ENCODE measurements around the gene ARRB1.

The ARRB1 gene

DNA sequence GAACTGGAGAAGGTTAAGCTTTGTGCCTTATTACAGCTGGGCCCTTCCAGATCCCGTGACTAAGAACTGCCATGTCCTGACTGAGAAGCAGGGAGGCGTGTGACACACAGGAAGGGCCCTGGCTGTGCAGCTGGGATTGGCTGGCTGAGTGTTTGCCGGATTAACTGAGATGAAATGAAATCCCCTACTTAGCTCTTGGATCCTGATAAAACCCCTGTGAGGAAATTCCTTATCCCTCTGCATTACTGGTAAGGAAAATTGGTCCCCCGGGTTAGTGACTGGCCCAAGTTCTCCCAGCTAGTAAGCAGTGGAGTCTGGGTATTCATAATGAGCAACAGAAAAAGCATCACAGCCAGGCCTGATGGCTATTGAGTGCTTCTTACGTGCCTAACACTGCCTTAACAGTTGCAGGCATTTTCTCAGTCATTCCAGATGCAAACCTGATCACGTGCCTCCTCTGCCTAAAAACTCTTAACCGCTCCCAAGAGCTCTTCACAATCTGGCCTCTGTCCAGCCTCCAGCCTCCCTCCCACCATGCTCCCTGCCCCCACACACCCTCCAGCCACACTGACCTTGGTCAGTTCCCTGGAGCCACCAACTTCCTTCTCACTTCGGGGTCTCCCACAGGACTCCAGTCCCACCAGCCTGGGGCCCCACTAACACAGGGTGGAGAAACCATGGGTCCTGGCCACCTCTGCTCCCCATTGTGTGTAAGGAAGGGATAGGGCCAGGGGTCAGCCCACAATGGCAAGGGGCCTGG lies 37.8 kb downstream of the ARRB1 start:
- Histone ChIP-seq H3K4me1 (ENCODE audit: insufficient read depth, poor library complexity, severe bottlenecking) (no peaks in the 10 kb centered on the region), H3K4me3 (ENCODE audit: severe bottlenecking) (no peak overlapping the region), H3K36me3 (ENCODE audit: low read depth) (no peaks in the 10 kb centered on the region), H3K27ac (ENCODE audit: poor library complexity, severe bottlenecking) (no peak overlapping the region), H3K9me3 (ENCODE audit: severe bottlenecking) (no peaks in the 10 kb centered on the region), H3K27me3 (ENCODE audit: insufficient read depth, poor library complexity, severe bottlenecking) (no peaks in the 10 kb centered on the region)
- TF ChIP-seq, protein P1, sequence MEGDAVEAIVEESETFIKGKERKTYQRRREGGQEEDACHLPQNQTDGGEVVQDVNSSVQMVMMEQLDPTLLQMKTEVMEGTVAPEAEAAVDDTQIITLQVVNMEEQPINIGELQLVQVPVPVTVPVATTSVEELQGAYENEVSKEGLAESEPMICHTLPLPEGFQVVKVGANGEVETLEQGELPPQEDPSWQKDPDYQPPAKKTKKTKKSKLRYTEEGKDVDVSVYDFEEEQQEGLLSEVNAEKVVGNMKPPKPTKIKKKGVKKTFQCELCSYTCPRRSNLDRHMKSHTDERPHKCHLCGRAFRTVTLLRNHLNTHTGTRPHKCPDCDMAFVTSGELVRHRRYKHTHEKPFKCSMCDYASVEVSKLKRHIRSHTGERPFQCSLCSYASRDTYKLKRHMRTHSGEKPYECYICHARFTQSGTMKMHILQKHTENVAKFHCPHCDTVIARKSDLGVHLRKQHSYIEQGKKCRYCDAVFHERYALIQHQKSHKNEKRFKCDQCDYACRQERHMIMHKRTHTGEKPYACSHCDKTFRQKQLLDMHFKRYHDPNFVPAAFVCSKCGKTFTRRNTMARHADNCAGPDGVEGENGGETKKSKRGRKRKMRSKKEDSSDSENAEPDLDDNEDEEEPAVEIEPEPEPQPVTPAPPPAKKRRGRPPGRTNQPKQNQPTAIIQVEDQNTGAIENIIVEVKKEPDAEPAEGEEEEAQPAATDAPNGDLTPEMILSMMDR (IDR thresholded peaks at IDR 0.05; ENCODE audit: poor library complexity, severe bottlenecking): no peak
- no peak for DNase-seq (ENCODE audit: low spot score)
- peak; percentile 26; the same call in 1 of the 3 replicates for ATAC-seq (ENCODE audit: low read depth)

DNA sequence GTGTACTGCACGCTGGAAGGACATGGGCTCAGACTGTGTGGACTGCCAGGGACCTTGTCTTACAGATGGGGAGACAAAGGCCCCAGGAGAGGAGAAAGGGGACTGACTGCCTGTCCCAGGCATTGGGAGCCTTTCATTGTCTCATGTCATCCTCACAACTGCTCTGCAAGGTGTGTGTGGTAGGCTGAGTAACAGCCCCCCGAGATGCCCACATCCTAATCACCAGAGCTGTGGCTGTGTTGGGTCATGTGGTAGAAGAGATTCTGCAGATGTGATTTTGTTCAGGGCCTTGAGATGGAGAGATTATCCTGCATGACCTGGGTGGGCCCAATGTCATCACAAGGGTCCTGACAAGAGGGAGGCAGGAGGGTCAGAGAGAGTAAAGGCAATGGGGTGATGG lies 39.1 kb downstream of the ARRB1 start:
- DNase-seq (ENCODE audit: low spot score): no peak
- TF ChIP-seq, protein P1 (IDR thresholded peaks at IDR 0.05; ENCODE audit: poor library complexity, severe bottlenecking): no peak
- ATAC-seq (ENCODE audit: low read depth): no peak

DNA sequence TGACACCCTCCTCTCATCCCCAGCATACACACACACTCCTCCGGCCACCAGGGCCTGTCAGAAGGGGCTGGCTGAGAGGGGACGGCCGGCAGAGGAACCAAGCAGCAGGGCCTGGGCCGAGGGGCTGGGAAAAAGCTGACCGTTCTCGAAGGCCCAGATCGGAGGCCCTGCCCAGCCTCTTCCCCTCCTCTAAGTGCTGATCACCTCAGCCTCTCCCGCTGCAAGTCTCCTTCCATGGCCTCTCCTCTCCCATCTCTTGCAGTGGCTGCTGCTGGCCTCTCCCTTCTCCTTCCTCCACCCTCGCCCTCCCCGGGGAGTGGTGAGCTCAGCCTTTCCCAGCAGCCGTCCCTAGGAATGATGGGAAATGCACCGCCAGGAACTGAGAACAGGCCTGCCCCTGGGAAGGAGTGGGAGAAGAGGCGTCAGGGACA lies 39.6 kb downstream of the ARRB1 start:
- Histone ChIP-seq H3K36me3 (ENCODE audit: low read depth) (no peaks in the 10 kb centered on the region), H3K4me3 (ENCODE audit: severe bottlenecking) (no peak overlapping the region), H3K27ac (ENCODE audit: poor library complexity, severe bottlenecking) (no peak overlapping the region), H3K27me3 (ENCODE audit: insufficient read depth, poor library complexity, severe bottlenecking) (no peaks in the 10 kb centered on the region), H3K4me1 (ENCODE audit: insufficient read depth, poor library complexity, severe bottlenecking) (no peaks in the 10 kb centered on the region), H3K9me3 (ENCODE audit: severe bottlenecking) (no peaks in the 10 kb centered on the region)
- no peak for DNase-seq (ENCODE audit: low spot score)
- ATAC-seq (ENCODE audit: low read depth): no peak; the same call in 2 of the 3 replicates
- TF ChIP-seq, protein P1 (IDR thresholded peaks at IDR 0.05; ENCODE audit: poor library complexity, severe bottlenecking): no peak

More for the DNA sequence above, 39.1 kb downstream of the ARRB1 start:
- Histone ChIP-seq H3K27ac (ENCODE audit: poor library complexity, severe bottlenecking) (no peak overlapping the region), H3K9me3 (ENCODE audit: severe bottlenecking) (no peaks in the 10 kb centered on the region), H3K4me3 (ENCODE audit: severe bottlenecking) (no peak overlapping the region), H3K27me3 (ENCODE audit: insufficient read depth, poor library complexity, severe bottlenecking) (no peaks in the 10 kb centered on the region), H3K36me3 (ENCODE audit: low read depth) (no peaks in the 10 kb centered on the region), H3K4me1 (ENCODE audit: insufficient read depth, poor library complexity, severe bottlenecking) (no peaks in the 10 kb centered on the region)

DNA sequence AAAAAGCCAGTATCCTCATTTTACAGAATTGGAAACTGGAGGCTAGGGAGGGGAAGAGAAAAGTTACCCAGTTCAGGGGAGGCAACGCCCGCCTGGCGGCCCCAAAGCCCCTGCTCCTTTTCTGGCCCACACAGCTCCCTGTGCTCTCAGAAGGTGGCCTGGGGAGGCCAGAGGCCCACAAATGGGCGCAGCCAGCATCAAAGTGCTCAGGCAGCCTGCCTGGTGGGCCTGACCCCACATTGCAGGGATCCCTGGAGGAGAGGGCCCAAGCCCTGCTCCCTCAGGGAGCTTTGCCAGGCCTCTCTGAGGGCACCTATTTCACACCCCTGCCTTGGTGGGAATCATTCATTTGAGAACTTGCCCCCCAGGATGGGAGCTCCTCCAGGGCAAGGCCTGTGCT lies 42.5 kb downstream of the ARRB1 start:
- Histone ChIP-seq H3K27ac (ENCODE audit: poor library complexity, severe bottlenecking) (no peak overlapping the region), H3K4me3 (ENCODE audit: severe bottlenecking) (no peak overlapping the region), H3K4me1 (ENCODE audit: insufficient read depth, poor library complexity, severe bottlenecking) (no peaks in the 10 kb centered on the region), H3K36me3 (ENCODE audit: low read depth) (no peaks in the 10 kb centered on the region), H3K27me3 (ENCODE audit: insufficient read depth, poor library complexity, severe bottlenecking) (no peaks in the 10 kb centered on the region), H3K9me3 (ENCODE audit: severe bottlenecking) (no peaks in the 10 kb centered on the region)
- no peak for ATAC-seq (ENCODE audit: low read depth)
- TF ChIP-seq, protein P1 (IDR thresholded peaks at IDR 0.05; ENCODE audit: poor library complexity, severe bottlenecking): no peak
- no peak for DNase-seq (ENCODE audit: low spot score)

DNA sequence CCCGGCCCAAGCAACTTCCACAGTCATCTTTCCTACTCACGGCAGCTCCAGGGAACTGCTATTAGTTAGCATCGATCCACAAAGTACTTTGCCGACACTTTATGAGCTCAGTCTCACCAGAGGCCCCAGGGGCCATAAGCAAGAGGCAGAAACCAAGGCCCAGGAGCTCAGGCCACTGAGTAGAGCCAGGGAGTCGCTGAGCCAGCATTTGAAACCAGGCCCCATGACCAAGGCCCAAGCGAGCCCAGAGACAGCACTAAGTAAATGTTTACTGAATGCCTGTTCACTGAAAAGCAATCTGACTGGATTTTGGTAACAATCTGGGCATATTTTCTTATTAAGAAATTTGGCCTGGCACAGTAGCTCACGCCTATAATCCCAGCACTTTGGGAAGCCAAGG lies 43.3 kb downstream of the ARRB1 start:
- Histone ChIP-seq H3K4me1 (ENCODE audit: insufficient read depth, poor library complexity, severe bottlenecking) (no peaks in the 10 kb centered on the region), H3K36me3 (ENCODE audit: low read depth) (no peaks in the 10 kb centered on the region), H3K27me3 (ENCODE audit: insufficient read depth, poor library complexity, severe bottlenecking) (no peaks in the 10 kb centered on the region), H3K4me3 (ENCODE audit: severe bottlenecking) (no peak overlapping the region), H3K27ac (ENCODE audit: poor library complexity, severe bottlenecking) (no peak overlapping the region), H3K9me3 (ENCODE audit: severe bottlenecking) (no peaks in the 10 kb centered on the region)
- no peak for ATAC-seq (ENCODE audit: low read depth)
- no peak for DNase-seq (ENCODE audit: low spot score)
- TF ChIP-seq, protein P1 (IDR thresholded peaks at IDR 0.05; ENCODE audit: poor library complexity, severe bottlenecking): no peak
